Gastrocnemius medialis (tissue), 4 donors: Measurements from ENCODE around the gene STRIP1. TPM values are rescaled to one million over a fixed set of nuclear protein-coding genes. Genes with fewer than 3 reads are reported as not detected.

Source experiments
- ATAC-seq, 2 donors: fragments of 150-250 bp; one replicate each; pipeline ENCODE4 v1.9.1; 2016
- DNase-seq, 2 donors: peaks; one replicate each; pipeline ENCODE4 v3.0.0-alpha.2; 2019
- H3K27ac ChIP-seq, 4 donors: fragments of 200-600 bp; sonication (generic); 1 replicate in 1 of 4; 2 replicates in 3 of 4; pipeline ENCODE4 v1.5.1; 2016 to 2018; ENCODE audit warnings: mild to moderate bottlenecking in 2 of 4, moderate library complexity in 1 of 4
- H3K27me3 ChIP-seq, 3 donors: fragments of 200-600 bp; sonication (generic) in 2 of 3; 1 replicate in 1 of 3; 2 replicates in 2 of 3; pipeline versions ENCODE4 v1.5.1 to v1.6.0; 2016 to 2019; ENCODE audit warnings: mild to moderate bottlenecking in 1 of 3, moderate library complexity in 1 of 3
- H3K36me3 ChIP-seq, 2 donors: fragments of 200-600 bp; sonication (generic) in 1 of 2; one replicate each; pipeline ENCODE4 v1.5.1; 2017 to 2018
- H3K4me1 ChIP-seq, 2 donors: fragments of 200-600 bp; sonication (generic) in 1 of 2; one replicate each; pipeline ENCODE4 v1.5.1; 2016 to 2017; ENCODE audit warnings: mild to moderate bottlenecking in 2 of 2
- H3K4me3 ChIP-seq, 4 donors: fragments of 200-600 bp; sonication (generic) in 3 of 4; 1 replicate in 1 of 4; 2 replicates in 3 of 4; pipeline ENCODE4 v1.5.1; 2016 to 2019; ENCODE audit warnings: mild to moderate bottlenecking in 2 of 4
- H3K9me3 ChIP-seq, 3 donors: fragments of 200-600 bp; sonication (generic) in 2 of 3; 1 replicate in 1 of 3; 2 replicates in 2 of 3; pipeline ENCODE4 v1.5.1; 2016 to 2019
- POLR2A ChIP-seq, 2 donors: fragments of 450-650 bp; IDR thresholded peaks; one replicate each; pipeline ENCODE4 v1.6.1; 2017; ENCODE audit warnings: antibody characterized with exemption in 2 of 2, mild to moderate bottlenecking in 2 of 2, moderate library complexity in 2 of 2
- in situ Hi-C, 4 donors: fragments of 200-750 bp; cut with MboI; loops; one replicate each; pipeline versions ENCODE4 v1.15.0 to v1.8.0; 2017; ENCODE audit warnings: low sequenced_read_pairs in 4 of 4
- intact Hi-C: fragments of 100-400 bp; cut with DNase I; formaldehyde crosslinking; loops from one replicate; pipeline ENCODE4 v1.15.1; 2023; ENCODE audit warnings: low total_unique reads
- total RNA-seq, 4 donors: library from RNA; depleted of rRNA; stranded (reverse); fragments of >200 nt; gene quantifications; one replicate each; pipeline versions ENCODE4 v1.1.0 to v1.2.3, GENCODE V29; 2016
- TF ChIP-seq, protein P1 (sequence below), 5 experiments: fragments of 450-650 bp in 3 of 5; fragments of 200-600 bp in 2 of 5; sonication (generic) in 2 of 5; IDR thresholded peaks in 4 of 5; conservative IDR thresholded peaks in 1 of 5; 1 replicate in 4 of 5; 2 replicates in 1 of 5; pipeline ENCODE4 v1.5.1; 2016 to 2019; ENCODE audit warnings: antibody characterized with exemption in 5 of 5, mild to moderate bottlenecking in 3 of 5, moderate library complexity in 3 of 5

Gene STRIP1
- total RNA-seq, 4 donors from 2014 or later: 17.9 to 31.4 (median 20.7) TPM

DNA sequence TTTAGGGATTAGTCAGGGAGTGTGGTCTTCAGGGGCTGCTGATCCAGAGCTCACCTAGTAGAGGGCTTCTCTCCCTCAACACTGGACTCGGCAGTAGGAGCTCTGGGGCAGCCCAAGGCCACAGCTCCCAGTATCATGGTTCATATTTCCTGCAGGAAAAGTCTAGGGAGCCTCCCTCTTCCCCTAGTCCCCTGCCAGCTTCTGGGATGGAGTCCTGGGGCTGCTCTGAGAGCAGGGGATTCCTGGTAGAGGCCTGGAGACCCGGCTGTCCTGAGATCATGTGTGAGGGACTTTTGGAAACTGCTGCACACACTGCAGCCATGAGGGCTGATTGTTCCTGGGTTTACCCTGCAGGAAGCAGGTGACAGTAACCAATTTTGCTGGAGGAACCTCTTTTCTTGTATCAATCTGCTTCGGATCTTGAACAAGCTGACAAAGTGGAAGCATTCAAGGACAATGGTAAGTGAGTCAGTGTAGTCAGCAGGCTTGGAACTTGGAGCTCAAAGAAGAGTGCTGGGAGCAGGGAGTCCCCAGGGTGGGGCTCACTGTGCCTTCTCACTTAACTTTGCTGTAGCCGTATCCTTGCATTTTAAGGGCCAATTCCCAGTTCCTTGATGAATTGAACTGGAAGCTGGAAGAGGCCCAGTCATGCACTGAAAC is 16.3 kb downstream of the STRIP1 start:
- DNase-seq (no peak), ATAC-seq (no peak)
- no peak for TF ChIP-seq POLR2A (IDR thresholded peaks at IDR 0.05)
- TF ChIP-seq, protein P1, sequence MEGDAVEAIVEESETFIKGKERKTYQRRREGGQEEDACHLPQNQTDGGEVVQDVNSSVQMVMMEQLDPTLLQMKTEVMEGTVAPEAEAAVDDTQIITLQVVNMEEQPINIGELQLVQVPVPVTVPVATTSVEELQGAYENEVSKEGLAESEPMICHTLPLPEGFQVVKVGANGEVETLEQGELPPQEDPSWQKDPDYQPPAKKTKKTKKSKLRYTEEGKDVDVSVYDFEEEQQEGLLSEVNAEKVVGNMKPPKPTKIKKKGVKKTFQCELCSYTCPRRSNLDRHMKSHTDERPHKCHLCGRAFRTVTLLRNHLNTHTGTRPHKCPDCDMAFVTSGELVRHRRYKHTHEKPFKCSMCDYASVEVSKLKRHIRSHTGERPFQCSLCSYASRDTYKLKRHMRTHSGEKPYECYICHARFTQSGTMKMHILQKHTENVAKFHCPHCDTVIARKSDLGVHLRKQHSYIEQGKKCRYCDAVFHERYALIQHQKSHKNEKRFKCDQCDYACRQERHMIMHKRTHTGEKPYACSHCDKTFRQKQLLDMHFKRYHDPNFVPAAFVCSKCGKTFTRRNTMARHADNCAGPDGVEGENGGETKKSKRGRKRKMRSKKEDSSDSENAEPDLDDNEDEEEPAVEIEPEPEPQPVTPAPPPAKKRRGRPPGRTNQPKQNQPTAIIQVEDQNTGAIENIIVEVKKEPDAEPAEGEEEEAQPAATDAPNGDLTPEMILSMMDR (IDR thresholded peaks at IDR 0.05 in 4 of 5, conservative IDR thresholded peaks at IDR 0.05 in 1 of 5): no peak
- in situ Hi-C loops (loop anchor here (5.0 to 10.0 kb wide), 2 partner anchors 54 to 57 kb away; no protein-coding TSS in a partner anchor), intact Hi-C loops (no loop called here)
- Histone ChIP-seq H3K27me3 (no peaks in the 10 kb centered on the region), H3K36me3 (peaks cover 0 to 97% of the 10 kb centered on the region in 2 donors), H3K4me1 (peaks cover 4 to 33% of the 10 kb centered on the region in 2 donors), H3K27ac (peak overlapping the region in 2 of 4 donors; percentile 18 to 30), H3K4me3 (no peak overlapping the region), H3K9me3 (no peaks in the 10 kb centered on the region)

- intact Hi-C loops: no loop called here
- no peak for TF ChIP-seq POLR2A (IDR thresholded peaks at IDR 0.05)
- TF ChIP-seq, protein P1 (IDR thresholded peaks at IDR 0.05 in 4 of 5, conservative IDR thresholded peaks at IDR 0.05 in 1 of 5): no peak
- in situ Hi-C loops: loop anchor here (5.0 to 10.0 kb wide), 2 partner anchors 54 to 56 kb away; no protein-coding TSS in a partner anchor
- H3K27me3 ChIP-seq: no peaks in the 10 kb centered on the region
- peaks cover 0 to 97% of the 10 kb centered on the region in 2 donors for H3K36me3 ChIP-seq
- ATAC-seq (no peak), DNase-seq (no peak)
- no peak overlapping the region for H3K4me3 ChIP-seq
- H3K4me1 ChIP-seq: peaks cover 4 to 33% of the 10 kb centered on the region in 2 donors
- H3K27ac ChIP-seq: peak overlapping the region in 1 of 4 donors; percentile 18
- no peaks in the 10 kb centered on the region for H3K9me3 ChIP-seq
These were observed 16.8 kb downstream of the STRIP1 start for GRCh38 chr1:110051262-110051648.

DNA sequence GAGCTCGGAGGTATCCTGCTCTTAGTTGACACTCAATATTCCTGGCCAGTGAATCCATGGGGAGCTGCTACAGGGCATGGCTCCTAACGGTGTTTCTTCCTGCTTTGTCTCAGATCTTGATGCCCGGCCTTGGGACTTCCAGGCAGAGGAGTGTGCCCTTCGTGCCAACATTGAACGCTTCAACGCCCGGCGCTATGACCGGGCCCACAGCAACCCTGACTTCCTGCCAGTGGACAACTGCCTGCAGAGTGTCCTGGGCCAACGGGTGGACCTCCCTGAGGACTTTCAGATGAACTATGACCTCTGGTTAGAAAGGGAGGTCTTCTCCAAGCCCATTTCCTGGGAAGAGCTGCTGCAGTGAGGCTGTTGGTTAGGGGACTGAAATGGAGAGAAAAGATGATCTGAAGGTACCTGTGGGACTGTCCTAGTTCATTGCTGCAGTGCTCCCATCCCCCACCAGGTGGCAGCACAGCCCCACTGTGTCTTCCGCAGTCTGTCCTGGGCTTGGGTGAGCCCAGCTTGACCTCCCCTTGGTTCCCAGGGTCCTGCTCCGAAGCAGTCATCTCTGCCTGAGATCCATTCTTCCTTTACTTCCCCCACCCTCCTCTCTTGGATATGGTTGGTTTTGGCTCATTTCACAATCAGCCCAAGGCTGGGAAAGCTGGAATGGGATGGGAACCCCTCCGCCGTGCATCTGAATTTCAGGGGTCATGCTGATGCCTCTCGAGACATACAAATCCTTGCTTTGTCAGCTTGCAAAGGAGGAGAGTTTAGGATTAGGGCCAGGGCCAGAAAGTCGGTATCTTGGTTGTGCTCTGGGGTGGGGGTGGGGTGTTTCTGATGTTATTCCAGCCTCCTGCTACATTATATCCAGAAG is 19.4 kb downstream of the STRIP1 start:
- Histone ChIP-seq H3K4me3 (no peak overlapping the region), H3K27me3 (no peaks in the 10 kb centered on the region), H3K27ac (no peak overlapping the region), H3K9me3 (no peaks in the 10 kb centered on the region), H3K4me1 (peaks cover 4 to 20% of the 10 kb centered on the region in 2 donors), H3K36me3 (peaks cover 0 to 82% of the 10 kb centered on the region in 2 donors)
- ATAC-seq (peak; percentile 57 to 68), DNase-seq (peak in 1 of 2 donors; percentile 46)
- in situ Hi-C loops: loop anchor here (5.0 to 10.0 kb wide), 2 partner anchors 51 to 54 kb away; no protein-coding TSS in a partner anchor
- no peak for TF ChIP-seq POLR2A (IDR thresholded peaks at IDR 0.05)
- TF ChIP-seq, protein P1 (IDR thresholded peaks at IDR 0.05 in 4 of 5, conservative IDR thresholded peaks at IDR 0.05 in 1 of 5): peak; percentile 78 to 95 (median 86)
- intact Hi-C loops: loop anchor here (1.0 kb wide), 1 partner anchor 53 kb away; no protein-coding TSS in a partner anchor

DNA sequence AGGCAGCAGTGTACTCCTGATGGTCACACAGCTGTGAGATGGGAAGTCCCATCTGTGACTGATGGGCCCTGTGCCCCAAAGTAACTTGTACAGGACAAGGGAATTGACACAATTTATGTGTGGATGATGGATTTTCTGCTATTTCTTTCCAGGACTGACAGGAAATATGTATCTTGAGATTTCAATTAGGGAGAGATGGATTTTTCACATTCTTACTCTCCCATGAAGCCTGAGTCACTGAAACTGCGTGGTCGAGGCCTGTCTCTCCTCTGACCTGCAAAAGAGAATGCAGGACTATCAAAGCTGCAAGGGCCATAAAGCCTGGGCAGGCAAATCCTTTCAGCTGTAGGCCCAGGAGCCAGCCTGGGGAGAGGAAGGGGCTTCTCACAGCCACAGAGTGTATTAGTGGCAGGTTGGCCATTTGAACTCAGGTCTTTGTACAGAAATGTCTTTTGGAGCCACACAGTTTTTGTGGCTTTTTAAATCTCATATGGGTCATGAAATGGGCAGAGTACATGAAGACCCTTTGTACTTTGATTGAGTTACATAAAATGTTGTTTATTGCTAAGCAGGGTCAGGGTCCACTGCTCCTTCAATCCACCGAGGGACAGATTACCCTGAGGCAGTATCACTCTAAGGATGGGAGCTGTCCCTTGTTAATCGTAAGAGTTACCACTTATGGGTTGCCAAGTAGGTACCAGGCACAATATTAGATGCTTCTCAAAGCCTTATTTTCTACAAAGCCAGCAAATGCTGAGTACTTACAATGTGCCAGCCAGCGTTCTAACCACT is 21.3 kb downstream of the STRIP1 start:
- Histone ChIP-seq H3K27ac (no peak overlapping the region), H3K36me3 (peaks cover 0 to 66% of the 10 kb centered on the region in 2 donors), H3K27me3 (no peaks in the 10 kb centered on the region), H3K4me3 (no peak overlapping the region), H3K9me3 (no peaks in the 10 kb centered on the region), H3K4me1 (peaks cover 0 to 4% of the 10 kb centered on the region in 2 donors)
- in situ Hi-C loops (loop anchor here in 2 of 4 donors (10.0 kb wide), 1 partner anchor 49 kb away; no protein-coding TSS in a partner anchor), intact Hi-C loops (no loop called here)
- no peak for DNase-seq
- no peak for TF ChIP-seq POLR2A (IDR thresholded peaks at IDR 0.05)
- TF ChIP-seq, protein P1 (IDR thresholded peaks at IDR 0.05 in 4 of 5, conservative IDR thresholded peaks at IDR 0.05 in 1 of 5): no peak
- no peak for ATAC-seq
